ENCODE results near the gene AKT1.

Gene AKT1

GRCh38 chr14:104757238-104757585 lies 38.3 kb downstream of the AKT1 start:
- no peak overlapping the region for H3K27ac ChIP-seq
- no peak for TF ChIP-seq ZFX (IDR thresholded peaks at IDR 0.05)
- TF ChIP-seq, protein P1, sequence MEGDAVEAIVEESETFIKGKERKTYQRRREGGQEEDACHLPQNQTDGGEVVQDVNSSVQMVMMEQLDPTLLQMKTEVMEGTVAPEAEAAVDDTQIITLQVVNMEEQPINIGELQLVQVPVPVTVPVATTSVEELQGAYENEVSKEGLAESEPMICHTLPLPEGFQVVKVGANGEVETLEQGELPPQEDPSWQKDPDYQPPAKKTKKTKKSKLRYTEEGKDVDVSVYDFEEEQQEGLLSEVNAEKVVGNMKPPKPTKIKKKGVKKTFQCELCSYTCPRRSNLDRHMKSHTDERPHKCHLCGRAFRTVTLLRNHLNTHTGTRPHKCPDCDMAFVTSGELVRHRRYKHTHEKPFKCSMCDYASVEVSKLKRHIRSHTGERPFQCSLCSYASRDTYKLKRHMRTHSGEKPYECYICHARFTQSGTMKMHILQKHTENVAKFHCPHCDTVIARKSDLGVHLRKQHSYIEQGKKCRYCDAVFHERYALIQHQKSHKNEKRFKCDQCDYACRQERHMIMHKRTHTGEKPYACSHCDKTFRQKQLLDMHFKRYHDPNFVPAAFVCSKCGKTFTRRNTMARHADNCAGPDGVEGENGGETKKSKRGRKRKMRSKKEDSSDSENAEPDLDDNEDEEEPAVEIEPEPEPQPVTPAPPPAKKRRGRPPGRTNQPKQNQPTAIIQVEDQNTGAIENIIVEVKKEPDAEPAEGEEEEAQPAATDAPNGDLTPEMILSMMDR (conservative IDR thresholded peaks at IDR 0.05): no peak

DNA sequence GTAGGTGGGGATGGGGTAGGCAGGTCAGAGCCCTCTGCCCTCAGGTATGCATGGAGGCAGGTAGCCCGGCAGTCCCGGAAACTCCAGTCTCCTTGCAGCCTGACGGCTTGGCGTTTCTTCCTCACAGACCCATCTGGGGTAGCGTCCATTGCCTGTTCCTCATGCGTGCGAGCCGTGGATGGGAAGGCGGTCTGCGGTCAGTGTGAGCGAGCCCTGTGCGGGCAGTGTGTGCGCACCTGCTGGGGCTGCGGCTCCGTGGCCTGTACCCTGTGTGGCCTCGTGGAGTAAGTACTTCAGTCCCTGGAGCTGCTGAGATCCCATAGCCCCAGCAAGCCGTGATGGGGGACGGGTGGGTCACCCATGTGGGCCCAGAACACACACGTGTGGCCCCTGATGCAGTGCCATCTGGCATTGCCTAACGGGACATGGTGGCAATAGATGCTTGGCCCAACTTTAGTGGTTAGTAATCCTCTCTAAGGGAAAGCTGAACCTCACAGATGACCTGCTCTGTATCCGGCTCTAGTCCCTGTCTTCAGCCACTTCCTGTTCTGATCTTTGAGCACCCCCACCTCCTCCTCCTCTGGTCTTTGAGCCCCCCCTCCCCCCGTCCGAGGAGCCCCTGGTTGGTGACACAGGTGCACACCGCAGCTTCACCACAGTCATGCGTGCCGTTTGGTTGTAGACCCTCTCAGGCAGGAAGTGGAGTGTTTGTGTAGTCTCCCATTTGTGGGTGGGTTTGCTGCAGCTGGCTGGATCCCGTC lies 38.9 kb downstream of the AKT1 start:
- H3K27ac ChIP-seq: no peak overlapping the region
- TF ChIP-seq, protein P1 (conservative IDR thresholded peaks at IDR 0.05): no peak
- no peak for TF ChIP-seq ZFX (IDR thresholded peaks at IDR 0.05)

GRCh38 chr14:104755621-104756020 lies 39.9 kb downstream of the AKT1 start:
- no peak for TF ChIP-seq ZFX (IDR thresholded peaks at IDR 0.05)
- TF ChIP-seq, protein P1 (conservative IDR thresholded peaks at IDR 0.05): no peak
- no peak overlapping the region for H3K27ac ChIP-seq

- H3K27ac ChIP-seq: peak overlapping the region; percentile 94
- TF ChIP-seq, protein P1 (conservative IDR thresholded peaks at IDR 0.05): no peak
- TF ChIP-seq ZFX (IDR thresholded peaks at IDR 0.05): no peak
These were observed 41.2 kb downstream of the AKT1 start for GRCh38 chr14:104754213-104754851.

DNA sequence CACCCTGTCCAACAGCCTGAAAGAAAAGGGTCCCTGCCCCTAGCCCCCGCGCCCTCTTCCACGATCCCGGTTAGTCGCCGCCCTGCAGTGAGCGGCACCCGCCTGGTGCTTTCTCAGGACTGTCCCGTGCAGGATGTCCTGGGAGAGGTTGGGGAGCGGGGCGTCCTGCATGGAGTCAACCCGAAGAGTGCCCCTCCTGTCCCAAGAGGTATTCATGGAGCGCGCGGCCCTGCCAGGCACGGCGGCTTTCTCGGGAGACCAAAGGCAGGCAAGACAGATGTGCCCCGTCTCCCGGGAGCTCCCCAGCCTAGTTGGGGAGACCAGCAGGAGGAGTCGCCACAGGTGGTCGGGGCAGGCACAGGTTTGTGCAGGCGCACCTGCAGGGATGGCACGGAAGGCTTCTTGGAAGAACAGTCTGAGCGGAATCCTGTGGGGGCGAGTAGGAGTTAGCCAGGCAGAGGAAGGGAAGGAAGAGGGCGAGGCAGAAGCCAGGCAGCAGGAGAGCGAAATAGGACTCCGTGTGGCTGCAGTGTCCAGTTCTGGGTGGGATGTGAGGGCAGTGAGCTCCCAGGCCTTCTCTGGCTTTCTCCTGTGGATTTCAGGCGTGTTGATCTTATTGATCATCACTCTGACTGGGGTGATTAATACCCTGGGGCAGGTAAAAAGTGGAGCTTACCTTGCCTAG lies 41.9 kb downstream of the AKT1 start:
- H3K27ac ChIP-seq: peak overlapping the region; percentile 94
- peak; percentile 33; the same call in 1 of the 2 replicates for TF ChIP-seq ZFX (IDR thresholded peaks at IDR 0.05)
- TF ChIP-seq, protein P1 (conservative IDR thresholded peaks at IDR 0.05): no peak

- TF ChIP-seq ZFX (IDR thresholded peaks at IDR 0.05): peak; percentile 90; the same call in 1 of the 2 replicates
- TF ChIP-seq, protein P1 (conservative IDR thresholded peaks at IDR 0.05): no peak
- H3K27ac ChIP-seq: peak within 1 kb of the TSS; percentile 94
These were observed 42.6 kb downstream of the AKT1 start, which contains the start of gene SIVA1 for GRCh38 chr14:104752735-104753527. Gene SIVA1 (plus strand): TSS chr14:104753147. CDS start chr14:104753202, 55 bp downstream.
